Muscle of leg (tissue), 11 donors: ENCODE results near the gene SEMA5A. TPM values are rescaled to one million over a fixed set of nuclear protein-coding genes. Genes with fewer than 3 reads are reported as not detected.

Source experiments
- DNase-seq: peaks from one replicate; pipeline ENCODE4 v3.0.0; 2013
- H3K27ac ChIP-seq: one replicate; pipeline ENCODE4 v1.5.1; 2013; ENCODE audit warnings: mild to moderate bottlenecking, low read length, control low read depth
- H3K27me3 ChIP-seq: one replicate; pipeline ENCODE4 v1.6.1; 2013; ENCODE audit warnings: low read length; ENCODE audit not compliant: control insufficient read depth, insufficient read depth
- H3K36me3 ChIP-seq: one replicate; pipeline ENCODE4 v1.6.1; 2013; ENCODE audit warnings: low read length; ENCODE audit not compliant: control insufficient read depth, insufficient read depth
- H3K4me1 ChIP-seq: one replicate; pipeline ENCODE4 v1.6.1; 2013; ENCODE audit warnings: low read length; ENCODE audit not compliant: control insufficient read depth, insufficient read depth
- H3K4me3 ChIP-seq: one replicate; pipeline ENCODE4 v1.5.1; 2013; ENCODE audit warnings: low read length, control low read depth
- H3K9me3 ChIP-seq: replicated peaks from 2 replicates; pipeline ENCODE4 v1.6.1; 2013; ENCODE audit warnings: low read depth, low read length; ENCODE audit not compliant: control insufficient read depth
- WGBS: methylation state at CpG from one replicate; pipeline ENCODE4 v1.1.5; 2013; ENCODE audit warnings: missing lambda C conversion rate; ENCODE audit not compliant: insufficient coverage; 5-methylcytosine and 5-hydroxymethylcytosine counted together
- polyA plus RNA-seq, 8 donors: library from polyadenylated mRNA; unstranded; fragments of 120-200 nt; gene quantifications; one replicate each; pipeline versions ENCODE4 v1.2.1 to v1.2.3, GENCODE V29; 2013; ENCODE audit warnings: inconsistent platforms in 1 of 8, low replicate concordance in 1 of 8; ENCODE audit not compliant: insufficient read length in 8 of 8, insufficient read depth in 1 of 8
- total RNA-seq: library from RNA; stranded (reverse); fragments of 120-200 nt; gene quantifications from one replicate; pipeline ENCODE4 v1.2.4, GENCODE V29; 2013

Gene SEMA5A
- total and polyA plus RNA-seq, 9 donors = 25.1 to 53.5 (median 37.3) TPM

GRCh38 chr5:9332026-9332425 is 213.8 kb downstream of the SEMA5A start:
- Histone ChIP-seq H3K9me3 (no peaks in the 10 kb centered on the region), H3K27me3 (no peaks in the 10 kb centered on the region), H3K4me3 (no peak overlapping the region), H3K27ac (no peak overlapping the region), H3K4me1 (no peaks in the 10 kb centered on the region), H3K36me3 (peaks cover 5% of the 10 kb centered on the region)
- WGBS = 82% methylated on average over 4 of the region's 4 CpGs
- DNase-seq = no peak

DNA sequence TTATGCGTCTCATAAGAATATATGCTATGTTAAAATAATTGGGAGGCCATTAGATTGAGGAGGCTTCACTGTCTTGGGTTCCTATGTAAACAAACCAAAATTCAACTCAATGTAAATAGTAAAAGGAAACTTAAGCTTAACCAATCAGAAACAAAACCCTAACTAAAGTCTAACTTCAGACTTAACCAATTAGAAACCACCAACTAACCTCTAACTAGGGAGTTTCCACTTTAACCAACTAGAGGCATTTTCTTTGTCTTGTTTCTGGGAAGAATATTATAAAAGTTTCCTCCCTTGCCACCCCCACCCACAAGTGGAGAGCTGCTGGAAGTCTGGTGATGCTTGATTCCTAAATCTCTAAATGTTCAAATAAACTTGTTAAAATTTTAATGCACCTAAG is 214.5 kb downstream of the SEMA5A start:
- H3K4me3 ChIP-seq = no peak overlapping the region
- H3K9me3 ChIP-seq = no peaks in the 10 kb centered on the region
- no peaks in the 10 kb centered on the region for H3K4me1 ChIP-seq
- H3K27ac ChIP-seq = no peak overlapping the region
- DNase-seq = no peak
- WGBS = no CpG with 5 or more reads among the region's 1 CpG
- H3K27me3 ChIP-seq = no peaks in the 10 kb centered on the region
- peaks cover 5% of the 10 kb centered on the region for H3K36me3 ChIP-seq

DNA sequence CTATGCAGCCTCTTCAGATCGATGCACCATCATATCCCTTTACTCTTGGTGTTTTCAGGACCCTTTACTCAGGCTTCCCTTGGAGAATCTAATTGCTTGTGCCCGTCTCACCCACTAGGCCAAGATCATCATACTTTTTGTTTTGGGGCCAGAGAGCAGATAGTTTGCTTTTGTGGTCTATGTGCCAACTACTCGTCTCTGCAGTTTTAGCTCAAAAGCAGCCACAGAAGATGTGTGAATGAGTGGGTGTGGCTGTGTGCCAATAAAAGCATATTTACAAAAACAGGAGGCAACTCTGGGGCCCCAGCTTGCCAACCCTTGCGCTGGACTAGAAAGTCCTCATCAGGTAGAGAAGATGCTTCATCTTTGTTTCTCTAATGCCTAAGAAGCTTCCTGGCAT is 216.8 kb downstream of the SEMA5A start:
- no peaks in the 10 kb centered on the region for H3K9me3 ChIP-seq
- no peak overlapping the region for H3K4me3 ChIP-seq
- no peak overlapping the region for H3K27ac ChIP-seq
- WGBS = 100% methylated on average over 1 of the region's 4 CpGs
- H3K4me1 ChIP-seq = peaks cover 3% of the 10 kb centered on the region
- H3K36me3 ChIP-seq = no peaks in the 10 kb centered on the region
- no peak for DNase-seq
- H3K27me3 ChIP-seq = no peaks in the 10 kb centered on the region

- Histone ChIP-seq H3K4me1 (peaks cover 3% of the 10 kb centered on the region), H3K36me3 (no peaks in the 10 kb centered on the region), H3K27ac (no peak overlapping the region), H3K9me3 (no peaks in the 10 kb centered on the region), H3K27me3 (no peaks in the 10 kb centered on the region), H3K4me3 (no peak overlapping the region)
- DNase-seq = no peak
- WGBS = no CpG with 5 or more reads among the region's 4 CpGs
Measured at GRCh38 chr5:9325549-9325948, 220.3 kb downstream of the SEMA5A start.

DNA sequence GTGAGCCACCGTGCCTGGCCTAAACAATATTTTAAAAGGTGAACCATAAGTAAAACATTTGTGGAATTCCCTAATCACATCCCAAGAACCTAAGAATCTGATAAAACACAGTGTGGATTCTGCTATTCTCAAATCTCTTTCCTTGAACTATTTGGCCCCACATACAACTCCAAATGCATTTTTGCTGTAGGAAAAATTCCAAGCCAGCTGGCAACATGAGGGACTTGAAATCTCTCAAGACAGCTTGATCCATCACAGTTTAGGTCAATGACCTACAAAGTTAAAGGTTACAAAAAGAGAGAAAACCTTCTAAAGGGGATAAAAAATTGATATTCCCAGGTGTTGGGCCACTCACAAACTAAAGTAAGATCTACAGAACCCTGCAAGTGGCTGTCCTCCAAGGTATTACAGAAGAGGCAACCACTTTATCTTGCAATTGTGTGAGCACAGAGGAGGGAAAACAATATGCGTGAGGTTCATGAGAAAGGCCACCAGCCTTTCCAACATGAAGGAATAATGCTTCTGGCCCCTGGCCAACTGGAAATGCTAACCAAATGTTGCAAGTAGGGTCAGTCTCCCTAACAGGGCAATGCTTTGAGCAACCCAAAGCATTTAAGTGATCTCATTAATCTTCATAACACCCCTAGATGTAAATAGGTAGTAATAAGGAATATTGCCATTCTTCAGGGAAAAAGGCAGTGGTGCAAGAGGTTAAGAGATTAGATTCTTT is 221.4 kb downstream of the SEMA5A start:
- H3K9me3 ChIP-seq = no peaks in the 10 kb centered on the region
- WGBS = 57% methylated on average over 1 of the region's 2 CpGs

GRCh38 chr5:9320652-9321051 is 225.2 kb downstream of the SEMA5A start:
- no peak for DNase-seq
- WGBS = no CpG with 5 or more reads among the region's 3 CpGs

More for the DNA sequence above, 221.4 kb downstream of the SEMA5A start:
- H3K4me1 ChIP-seq = peaks cover 3% of the 10 kb centered on the region
- no peak overlapping the region for H3K27ac ChIP-seq
- H3K4me3 ChIP-seq = no peak overlapping the region
- H3K27me3 ChIP-seq = no peaks in the 10 kb centered on the region
- H3K36me3 ChIP-seq = no peaks in the 10 kb centered on the region
- peak; percentile 45 for DNase-seq

GRCh38 chr5:9318031-9318430 is 227.8 kb downstream of the SEMA5A start:
- 86% methylated on average over 1 of the region's 6 CpGs for WGBS
- Histone ChIP-seq H3K9me3 (no peaks in the 10 kb centered on the region), H3K4me1 (no peaks in the 10 kb centered on the region), H3K27me3 (no peaks in the 10 kb centered on the region), H3K27ac (no peak overlapping the region), H3K36me3 (peaks cover 3% of the 10 kb centered on the region), H3K4me3 (no peak overlapping the region)
- no peak for DNase-seq

More at GRCh38 chr5:9320652-9321051, 225.2 kb downstream of the SEMA5A start:
- H3K9me3 ChIP-seq = no peaks in the 10 kb centered on the region
- H3K4me3 ChIP-seq = no peak overlapping the region
- H3K27ac ChIP-seq = no peak overlapping the region
- no peaks in the 10 kb centered on the region for H3K27me3 ChIP-seq
- H3K4me1 ChIP-seq = peaks cover 3% of the 10 kb centered on the region
- peaks cover 3% of the 10 kb centered on the region for H3K36me3 ChIP-seq

DNA sequence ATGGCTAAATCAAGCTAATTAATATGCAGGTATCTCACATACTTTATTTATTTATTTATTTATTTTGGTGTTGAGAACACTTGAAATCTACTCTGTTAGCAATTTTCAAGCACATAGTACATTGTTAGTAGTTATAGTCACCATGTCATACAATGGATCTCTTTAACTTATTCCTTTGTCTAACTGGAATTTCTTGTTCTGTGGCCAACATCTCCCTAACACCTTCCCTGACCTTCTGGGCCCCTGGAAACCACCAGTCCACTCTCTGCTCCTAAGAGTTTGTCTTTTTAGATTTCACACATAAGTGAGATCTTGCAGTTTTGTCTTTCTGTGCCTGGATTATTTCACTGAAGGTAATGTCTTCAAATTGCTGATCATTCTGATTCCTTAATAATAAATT is 229.1 kb downstream of the SEMA5A start:
- Histone ChIP-seq H3K4me1 (no peaks in the 10 kb centered on the region), H3K9me3 (no peaks in the 10 kb centered on the region), H3K36me3 (peaks cover 3% of the 10 kb centered on the region), H3K27me3 (no peaks in the 10 kb centered on the region), H3K4me3 (no peak overlapping the region), H3K27ac (no peak overlapping the region)
- no peak for DNase-seq

- WGBS = 100% methylated on average over 1 of the region's 3 CpGs
- Histone ChIP-seq H3K36me3 (peaks cover 3% of the 10 kb centered on the region), H3K9me3 (no peaks in the 10 kb centered on the region), H3K27me3 (no peaks in the 10 kb centered on the region), H3K4me3 (no peak overlapping the region), H3K27ac (no peak overlapping the region), H3K4me1 (no peaks in the 10 kb centered on the region)
- no peak for DNase-seq
Measured at GRCh38 chr5:9316041-9316440, 229.8 kb downstream of the SEMA5A start.

DNA sequence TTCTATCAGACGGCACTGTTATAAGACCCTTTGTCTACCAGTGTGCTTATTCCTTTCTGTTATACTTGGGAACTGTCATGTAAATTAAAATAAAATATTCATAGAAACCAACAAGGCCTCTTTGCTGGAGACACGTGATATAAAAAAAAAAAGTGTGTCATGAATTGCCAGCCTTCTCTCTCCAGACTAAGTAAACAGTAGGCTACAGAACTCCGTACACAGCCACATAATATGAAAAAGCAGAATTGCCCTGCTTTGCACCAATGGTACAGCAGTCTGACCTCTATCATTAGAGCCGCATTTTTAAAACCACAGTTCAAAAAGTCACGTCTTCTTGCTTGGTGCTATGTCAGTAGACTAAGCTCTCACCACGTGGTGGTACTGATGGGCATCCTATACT is 231.3 kb downstream of the SEMA5A start:
- Histone ChIP-seq H3K4me3 (no peak overlapping the region), H3K27me3 (no peaks in the 10 kb centered on the region), H3K27ac (no peak overlapping the region), H3K4me1 (no peaks in the 10 kb centered on the region), H3K36me3 (peaks cover 3% of the 10 kb centered on the region), H3K9me3 (no peaks in the 10 kb centered on the region)
- 73% methylated on average over 4 of the region's 6 CpGs for WGBS
- DNase-seq = no peak

GRCh38 chr5:9313751-9314150 is 232.1 kb downstream of the SEMA5A start:
- Histone ChIP-seq H3K27ac (no peak overlapping the region), H3K27me3 (no peaks in the 10 kb centered on the region), H3K4me3 (no peak overlapping the region), H3K4me1 (no peaks in the 10 kb centered on the region), H3K9me3 (no peaks in the 10 kb centered on the region), H3K36me3 (peaks cover 3% of the 10 kb centered on the region)
- no peak for DNase-seq
